ENCODE measurements around the gene RIT1. TPM values are rescaled to one million over a fixed set of nuclear protein-coding genes. Genes with fewer than 3 reads are reported as not detected.

RIT1 gene
- total RNA-seq, 4 donors from 2014 or later = 12.8 to 65.6 (median 41.8) TPM

DNA sequence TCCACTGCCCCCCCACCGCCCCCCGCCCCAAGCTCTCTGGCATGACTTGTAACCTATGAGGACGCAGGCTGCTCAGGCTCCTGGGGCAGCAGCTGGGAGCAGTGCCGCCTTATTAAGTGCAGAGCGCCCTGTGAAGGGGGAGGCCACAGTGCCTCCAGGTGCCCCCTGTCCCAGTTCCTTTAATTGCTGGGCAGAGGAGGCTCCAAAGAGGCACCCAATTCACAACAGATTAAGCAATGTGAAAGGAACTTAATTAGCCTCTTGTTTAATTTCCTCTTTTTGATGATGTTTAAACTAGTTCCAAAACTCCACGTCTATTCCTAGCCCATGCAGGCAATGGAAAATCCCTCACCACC, 33.3 kb upstream of the RIT1 start:
- no peak for DNase-seq
- Histone ChIP-seq H3K27ac (no peak overlapping the region), H3K4me1 (no peaks in the 10 kb centered on the region), H3K36me3 (no peaks in the 10 kb centered on the region), H3K27me3 (no peaks in the 10 kb centered on the region), H3K4me3 (no peak overlapping the region), H3K9me3 (no peaks in the 10 kb centered on the region)
- intact Hi-C loops (cut with DNase I; ENCODE audit: low total_unique reads) = no loop called here
- no peak for TF ChIP-seq POLR2A (IDR thresholded peaks at IDR 0.05)
- TF ChIP-seq, protein P1, sequence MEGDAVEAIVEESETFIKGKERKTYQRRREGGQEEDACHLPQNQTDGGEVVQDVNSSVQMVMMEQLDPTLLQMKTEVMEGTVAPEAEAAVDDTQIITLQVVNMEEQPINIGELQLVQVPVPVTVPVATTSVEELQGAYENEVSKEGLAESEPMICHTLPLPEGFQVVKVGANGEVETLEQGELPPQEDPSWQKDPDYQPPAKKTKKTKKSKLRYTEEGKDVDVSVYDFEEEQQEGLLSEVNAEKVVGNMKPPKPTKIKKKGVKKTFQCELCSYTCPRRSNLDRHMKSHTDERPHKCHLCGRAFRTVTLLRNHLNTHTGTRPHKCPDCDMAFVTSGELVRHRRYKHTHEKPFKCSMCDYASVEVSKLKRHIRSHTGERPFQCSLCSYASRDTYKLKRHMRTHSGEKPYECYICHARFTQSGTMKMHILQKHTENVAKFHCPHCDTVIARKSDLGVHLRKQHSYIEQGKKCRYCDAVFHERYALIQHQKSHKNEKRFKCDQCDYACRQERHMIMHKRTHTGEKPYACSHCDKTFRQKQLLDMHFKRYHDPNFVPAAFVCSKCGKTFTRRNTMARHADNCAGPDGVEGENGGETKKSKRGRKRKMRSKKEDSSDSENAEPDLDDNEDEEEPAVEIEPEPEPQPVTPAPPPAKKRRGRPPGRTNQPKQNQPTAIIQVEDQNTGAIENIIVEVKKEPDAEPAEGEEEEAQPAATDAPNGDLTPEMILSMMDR (IDR thresholded peaks at IDR 0.05) = no peak

DNA sequence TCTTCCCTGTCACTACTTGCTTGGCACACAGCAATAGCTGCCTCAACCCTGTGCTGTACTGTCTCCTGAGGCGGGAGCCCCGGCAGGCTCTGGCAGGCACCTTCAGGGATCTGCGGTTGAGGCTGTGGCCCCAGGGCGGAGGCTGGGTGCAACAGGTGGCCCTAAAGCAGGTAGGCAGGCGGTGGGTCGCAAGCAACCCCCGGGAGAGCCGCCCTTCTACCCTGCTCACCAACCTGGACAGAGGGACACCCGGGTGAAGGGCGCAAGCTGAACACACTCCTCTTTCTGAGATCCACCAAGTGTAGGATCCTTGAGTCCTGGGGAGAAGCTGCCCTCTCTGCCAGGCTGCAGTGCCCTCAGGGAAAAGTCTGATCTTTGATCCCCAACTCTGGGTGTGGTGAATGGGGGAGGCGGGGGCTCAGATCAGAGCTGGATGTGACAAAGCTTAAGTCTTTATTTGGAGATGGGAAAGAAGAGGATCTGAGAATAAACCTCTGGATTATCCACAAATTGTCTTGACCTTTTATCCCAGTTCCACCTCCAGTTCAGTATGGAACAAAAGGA, 31.5 kb upstream of the RIT1 start:
- DNase-seq = no peak
- Histone ChIP-seq H3K4me3 (no peak overlapping the region), H3K4me1 (no peaks in the 10 kb centered on the region), H3K9me3 (no peaks in the 10 kb centered on the region), H3K36me3 (no peaks in the 10 kb centered on the region), H3K27ac (peak overlapping the region; percentile 24 to 67), H3K27me3 (no peaks in the 10 kb centered on the region)
- intact Hi-C loops (cut with DNase I; ENCODE audit: low total_unique reads) = no loop called here
- TF ChIP-seq, protein P1 (IDR thresholded peaks at IDR 0.05) = no peak
- TF ChIP-seq POLR2A (IDR thresholded peaks at IDR 0.05) = no peak

GRCh38 chr1:155941845-155942531, 30.8 kb upstream of the RIT1 start:
- TF ChIP-seq POLR2A (IDR thresholded peaks at IDR 0.05) = no peak
- TF ChIP-seq, protein P1 (IDR thresholded peaks at IDR 0.05) = no peak
- no peak for DNase-seq
- Histone ChIP-seq H3K27me3 (no peaks in the 10 kb centered on the region), H3K4me1 (no peaks in the 10 kb centered on the region), H3K4me3 (no peak overlapping the region), H3K9me3 (no peaks in the 10 kb centered on the region), H3K27ac (peak overlapping the region; percentile 24 to 67), H3K36me3 (no peaks in the 10 kb centered on the region)
- intact Hi-C loops (cut with DNase I; ENCODE audit: low total_unique reads) = no loop called here

GRCh38 chr1:155940993-155941844, 30.1 kb upstream of the RIT1 start, which contains the start of gene RXFP4:
RXFP4 (plus strand) TSS chr1:155941638; CDS start chr1:155941710, 72 bp downstream.
- intact Hi-C loops (cut with DNase I; ENCODE audit: low total_unique reads) = no loop called here
- Histone ChIP-seq H3K4me3 (no peak within 1 kb of the TSS), H3K9me3 (no peaks in the 10 kb centered on the region), H3K4me1 (no peaks in the 10 kb centered on the region), H3K27me3 (no peaks in the 10 kb centered on the region), H3K27ac (peak within 1 kb of the TSS; percentile 38 to 82), H3K36me3 (no peaks in the 10 kb centered on the region)
- DNase-seq = no peak
- TF ChIP-seq, protein P1 (IDR thresholded peaks at IDR 0.05) = no peak
- TF ChIP-seq POLR2A (IDR thresholded peaks at IDR 0.05) = no peak
